GM12875 (cell line): ENCODE measurements around the gene TENM3.

Experiments
- H3K4me3 ChIP-seq: one replicate; pipeline ENCODE4 v1.5.1; 2011; ENCODE audit warnings: low read depth, low read length, control low read depth
- TF ChIP-seq, protein P1 (sequence below): IDR thresholded peaks from 2 replicates; pipeline ENCODE4 v1.5.1; 2011; ENCODE audit warnings: low read depth, mild to moderate bottlenecking, control low read depth, inconsistent platforms, low read length, moderate library complexity, borderline replicate concordance; ENCODE audit not compliant: insufficient read depth

The TENM3 gene

GRCh38 chr4:182206266-182206665, 36.9 kb upstream of the TENM3 start:
- H3K4me3 ChIP-seq = no peak overlapping the region
- TF ChIP-seq, protein P1, sequence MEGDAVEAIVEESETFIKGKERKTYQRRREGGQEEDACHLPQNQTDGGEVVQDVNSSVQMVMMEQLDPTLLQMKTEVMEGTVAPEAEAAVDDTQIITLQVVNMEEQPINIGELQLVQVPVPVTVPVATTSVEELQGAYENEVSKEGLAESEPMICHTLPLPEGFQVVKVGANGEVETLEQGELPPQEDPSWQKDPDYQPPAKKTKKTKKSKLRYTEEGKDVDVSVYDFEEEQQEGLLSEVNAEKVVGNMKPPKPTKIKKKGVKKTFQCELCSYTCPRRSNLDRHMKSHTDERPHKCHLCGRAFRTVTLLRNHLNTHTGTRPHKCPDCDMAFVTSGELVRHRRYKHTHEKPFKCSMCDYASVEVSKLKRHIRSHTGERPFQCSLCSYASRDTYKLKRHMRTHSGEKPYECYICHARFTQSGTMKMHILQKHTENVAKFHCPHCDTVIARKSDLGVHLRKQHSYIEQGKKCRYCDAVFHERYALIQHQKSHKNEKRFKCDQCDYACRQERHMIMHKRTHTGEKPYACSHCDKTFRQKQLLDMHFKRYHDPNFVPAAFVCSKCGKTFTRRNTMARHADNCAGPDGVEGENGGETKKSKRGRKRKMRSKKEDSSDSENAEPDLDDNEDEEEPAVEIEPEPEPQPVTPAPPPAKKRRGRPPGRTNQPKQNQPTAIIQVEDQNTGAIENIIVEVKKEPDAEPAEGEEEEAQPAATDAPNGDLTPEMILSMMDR = no peak

DNA sequence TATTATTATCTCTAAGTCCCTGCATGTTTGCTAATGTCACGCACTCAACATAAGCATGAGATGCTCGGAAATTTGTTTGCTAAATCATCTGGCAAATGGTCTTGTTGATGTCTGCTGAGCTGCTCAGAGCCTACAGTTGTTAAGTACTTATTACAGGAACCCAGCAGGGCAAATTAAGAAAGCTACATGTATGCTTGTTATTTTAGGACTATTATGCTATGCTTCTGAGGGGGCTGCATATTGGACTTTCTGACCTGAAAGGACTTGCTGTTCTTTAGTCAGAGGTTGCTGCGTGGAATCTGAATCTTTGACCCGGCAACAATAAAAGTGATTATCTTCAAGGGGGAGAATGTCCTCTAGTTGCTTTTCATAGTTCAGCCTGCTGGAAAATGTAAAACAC, 36.3 kb upstream of the TENM3 start:
- H3K4me3 ChIP-seq = no peak overlapping the region
- TF ChIP-seq, protein P1 = no peak

DNA sequence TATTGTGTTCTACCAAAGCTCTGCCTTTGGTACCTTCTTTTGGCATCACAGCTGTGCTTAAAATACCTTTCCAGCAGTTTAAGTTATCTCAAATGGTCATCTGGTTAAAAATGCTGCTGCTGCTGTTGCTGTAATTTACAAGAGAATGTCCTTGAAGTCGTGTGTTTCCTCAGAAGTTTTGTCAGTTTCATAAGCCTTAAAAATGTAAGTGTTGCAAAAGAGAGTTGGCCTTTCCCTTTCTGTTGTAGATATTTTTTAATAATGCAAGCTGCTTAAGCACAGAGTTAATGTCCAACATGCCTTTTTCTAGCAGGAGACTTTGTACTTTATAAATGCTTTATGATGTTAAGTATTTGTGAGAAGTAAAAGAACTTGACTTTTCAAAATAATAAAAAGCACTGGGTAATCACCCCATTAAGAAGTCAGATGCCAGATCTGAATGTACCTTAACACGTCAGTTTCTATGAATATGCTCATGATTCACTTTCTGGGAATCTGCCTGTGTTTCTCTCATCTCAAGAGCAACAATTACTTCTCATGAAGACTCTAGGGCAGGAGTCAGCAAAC, 35.3 kb upstream of the TENM3 start:
- H3K4me3 ChIP-seq = no peak overlapping the region
- TF ChIP-seq, protein P1 = no peak

- TF ChIP-seq, protein P1 = no peak
- no peak overlapping the region for H3K4me3 ChIP-seq
These were observed 34.6 kb upstream of the TENM3 start for GRCh38 chr4:182208526-182209050.

DNA sequence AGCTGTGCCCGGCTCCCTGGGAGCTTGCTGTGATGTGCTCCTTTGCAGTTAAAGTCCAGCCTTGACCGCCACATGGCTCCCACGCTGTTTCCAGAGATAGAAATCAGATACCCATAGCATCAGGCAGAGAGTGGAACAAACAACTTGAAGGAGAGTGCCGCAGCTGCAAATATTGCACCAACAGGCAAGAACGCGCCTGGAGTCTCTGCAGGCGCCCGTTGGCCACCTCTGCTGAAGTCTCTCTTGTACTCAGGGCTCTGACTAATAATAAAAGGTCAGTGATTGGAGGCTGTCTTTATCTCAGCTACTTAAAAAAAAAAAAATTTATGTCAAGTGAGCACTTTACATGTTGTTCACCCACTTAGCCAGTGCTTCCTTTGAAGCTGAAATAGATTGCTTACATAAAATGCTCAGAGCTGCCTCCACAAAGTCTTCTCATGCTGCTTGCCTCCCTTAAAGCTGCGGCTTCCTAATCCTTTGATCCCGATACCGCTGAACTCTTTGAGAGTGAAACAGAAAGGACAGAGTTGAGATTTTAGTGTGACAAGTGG, 30.9 kb upstream of the TENM3 start:
- TF ChIP-seq, protein P1 = no peak
- H3K4me3 ChIP-seq = no peak overlapping the region

DNA sequence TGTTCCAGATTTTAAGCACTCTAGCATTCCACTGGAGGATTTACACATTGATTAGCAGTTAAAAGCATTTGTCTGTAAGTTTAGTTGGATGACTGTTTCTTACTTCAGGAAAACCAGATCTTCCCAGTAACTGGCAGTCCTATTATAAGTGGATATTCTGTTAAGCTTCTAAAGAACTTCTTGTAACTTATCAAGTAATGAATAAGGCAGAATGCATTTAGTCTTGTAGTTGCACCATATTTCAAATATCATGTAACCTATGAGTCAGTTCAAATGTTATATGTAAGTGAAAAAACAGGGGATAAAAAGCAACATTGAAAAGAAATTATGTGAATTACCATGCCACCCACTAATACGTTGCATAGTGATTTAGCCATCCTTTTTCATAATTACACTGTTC, 30.2 kb upstream of the TENM3 start:
- TF ChIP-seq, protein P1 = no peak
- no peak overlapping the region for H3K4me3 ChIP-seq

DNA sequence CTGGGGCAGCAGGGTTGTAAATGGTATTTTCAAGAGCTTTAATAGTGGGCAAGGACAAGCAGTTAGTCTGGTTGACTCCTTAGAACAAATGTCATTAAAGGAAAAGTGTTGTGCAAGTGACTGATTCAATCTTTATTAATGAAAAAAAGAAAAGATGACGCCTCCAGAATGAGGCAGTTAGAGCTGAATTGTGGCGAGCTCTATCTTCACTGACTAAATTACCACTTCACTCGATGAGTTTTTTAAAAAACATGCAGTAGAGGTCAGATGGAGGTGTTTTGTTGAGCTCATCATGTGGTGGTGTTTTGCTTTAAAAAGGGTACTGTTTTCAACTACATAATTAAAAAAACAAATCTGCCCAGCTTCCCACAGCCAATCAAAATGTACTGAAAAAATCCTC, 28.1 kb upstream of the TENM3 start:
- TF ChIP-seq, protein P1 = no peak
- no peak overlapping the region for H3K4me3 ChIP-seq
